Measurements from ENCODE around the gene RANBP1. TPM values are rescaled to one million over a fixed set of nuclear protein-coding genes. Genes with fewer than 3 reads are reported as not detected.

RANBP1 gene
- total and polyA plus RNA-seq, 9 of the 15 experiments (the other 6 are each of a cell fraction or from before 2014, with no cell fraction given) = 162 to 2,891 (median 1,289) TPM

DNA sequence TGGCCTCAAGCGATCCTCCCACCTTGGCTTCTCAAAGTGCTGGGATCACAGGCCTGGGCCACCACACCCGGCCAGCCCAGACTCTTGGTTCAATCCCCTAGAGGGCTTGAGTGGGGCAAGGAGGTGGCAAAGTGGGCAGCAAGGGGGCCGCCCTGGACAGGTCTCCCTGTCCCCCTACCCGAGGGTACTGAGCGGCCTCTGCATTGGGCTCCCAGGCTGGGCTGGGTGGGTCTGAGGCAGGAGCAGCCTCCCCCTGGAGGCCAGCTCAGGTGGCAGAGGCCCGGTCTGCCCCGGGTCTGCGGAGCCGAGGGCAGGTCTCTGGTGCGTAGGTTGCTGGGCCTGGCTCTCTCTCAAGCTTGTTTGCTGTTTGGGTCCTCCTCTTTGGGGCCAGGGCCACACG is 57.3 kb downstream of the RANBP1 start (continued):
- TF ChIP-seq, protein P1, sequence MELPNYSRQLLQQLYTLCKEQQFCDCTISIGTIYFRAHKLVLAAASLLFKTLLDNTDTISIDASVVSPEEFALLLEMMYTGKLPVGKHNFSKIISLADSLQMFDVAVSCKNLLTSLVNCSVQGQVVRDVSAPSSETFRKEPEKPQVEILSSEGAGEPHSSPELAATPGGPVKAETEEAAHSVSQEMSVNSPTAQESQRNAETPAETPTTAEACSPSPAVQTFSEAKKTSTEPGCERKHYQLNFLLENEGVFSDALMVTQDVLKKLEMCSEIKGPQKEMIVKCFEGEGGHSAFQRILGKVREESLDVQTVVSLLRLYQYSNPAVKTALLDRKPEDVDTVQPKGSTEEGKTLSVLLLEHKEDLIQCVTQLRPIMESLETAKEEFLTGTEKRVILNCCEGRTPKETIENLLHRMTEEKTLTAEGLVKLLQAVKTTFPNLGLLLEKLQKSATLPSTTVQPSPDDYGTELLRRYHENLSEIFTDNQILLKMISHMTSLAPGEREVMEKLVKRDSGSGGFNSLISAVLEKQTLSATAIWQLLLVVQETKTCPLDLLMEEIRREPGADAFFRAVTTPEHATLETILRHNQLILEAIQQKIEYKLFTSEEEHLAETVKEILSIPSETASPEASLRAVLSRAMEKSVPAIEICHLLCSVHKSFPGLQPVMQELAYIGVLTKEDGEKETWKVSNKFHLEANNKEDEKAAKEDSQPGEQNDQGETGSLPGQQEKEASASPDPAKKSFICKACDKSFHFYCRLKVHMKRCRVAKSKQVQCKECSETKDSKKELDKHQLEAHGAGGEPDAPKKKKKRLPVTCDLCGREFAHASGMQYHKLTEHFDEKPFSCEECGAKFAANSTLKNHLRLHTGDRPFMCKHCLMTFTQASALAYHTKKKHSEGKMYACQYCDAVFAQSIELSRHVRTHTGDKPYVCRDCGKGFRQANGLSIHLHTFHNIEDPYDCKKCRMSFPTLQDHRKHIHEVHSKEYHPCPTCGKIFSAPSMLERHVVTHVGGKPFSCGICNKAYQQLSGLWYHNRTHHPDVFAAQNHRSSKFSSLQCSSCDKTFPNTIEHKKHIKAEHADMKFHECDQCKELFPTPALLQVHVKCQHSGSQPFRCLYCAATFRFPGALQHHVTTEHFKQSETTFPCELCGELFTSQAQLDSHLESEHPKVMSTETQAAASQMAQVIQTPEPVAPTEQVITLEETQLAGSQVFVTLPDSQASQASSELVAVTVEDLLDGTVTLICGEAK (IDR thresholded peaks at IDR 0.05) = no peak
- TF ChIP-seq, protein P1 (CRISPR knock-in tag; IDR thresholded peaks at IDR 0.05) = 0 out of 2 replicates have a peak, but pooled peaks have one; percentile 27
- no peak for TF ChIP-seq RNF2 (IDR thresholded peaks at IDR 0.05)
- 0 out of 2 replicates have a peak, but pooled peaks have one; percentile 29 for TF ChIP-seq PRMT5 (CRISPR knock-in tag; IDR thresholded peaks at IDR 0.05)
- TF ChIP-seq, protein P2, sequence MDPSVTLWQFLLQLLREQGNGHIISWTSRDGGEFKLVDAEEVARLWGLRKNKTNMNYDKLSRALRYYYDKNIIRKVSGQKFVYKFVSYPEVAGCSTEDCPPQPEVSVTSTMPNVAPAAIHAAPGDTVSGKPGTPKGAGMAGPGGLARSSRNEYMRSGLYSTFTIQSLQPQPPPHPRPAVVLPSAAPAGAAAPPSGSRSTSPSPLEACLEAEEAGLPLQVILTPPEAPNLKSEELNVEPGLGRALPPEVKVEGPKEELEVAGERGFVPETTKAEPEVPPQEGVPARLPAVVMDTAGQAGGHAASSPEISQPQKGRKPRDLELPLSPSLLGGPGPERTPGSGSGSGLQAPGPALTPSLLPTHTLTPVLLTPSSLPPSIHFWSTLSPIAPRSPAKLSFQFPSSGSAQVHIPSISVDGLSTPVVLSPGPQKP (CRISPR knock-in tag; IDR thresholded peaks at IDR 0.05) = 0 out of 2 replicates have a peak, but pooled peaks have one; percentile 20

All from K562 (cell line).